Measurements from ENCODE around the gene MAGED2.
"Not testable (repeated sequence)": the region's sequence is repeated elsewhere in the genome, so short reads cannot be mapped to it uniquely, and the experiment has no call there.

MAGED2 gene

DNA sequence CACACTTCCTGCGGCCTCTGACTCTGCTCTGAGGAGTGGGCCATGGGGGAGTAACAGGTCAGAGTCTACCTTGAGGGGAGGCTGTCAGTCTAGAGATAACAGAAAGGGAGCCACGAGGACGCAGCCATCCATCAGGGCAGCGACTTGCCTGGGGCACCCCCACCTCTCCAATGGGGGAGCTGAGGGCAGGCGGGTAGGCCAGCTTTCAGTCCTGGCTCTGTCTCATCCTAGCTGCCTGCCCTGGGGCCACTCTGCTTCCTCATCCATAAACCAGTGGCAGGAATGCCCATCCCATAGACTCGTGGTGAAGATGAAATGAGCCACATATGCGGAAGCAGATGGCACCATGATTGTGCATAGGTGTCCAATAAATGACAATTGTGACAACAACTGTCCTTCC, 13.2 kb downstream of the MAGED2 start:
- DNase-seq: no peak

DNA sequence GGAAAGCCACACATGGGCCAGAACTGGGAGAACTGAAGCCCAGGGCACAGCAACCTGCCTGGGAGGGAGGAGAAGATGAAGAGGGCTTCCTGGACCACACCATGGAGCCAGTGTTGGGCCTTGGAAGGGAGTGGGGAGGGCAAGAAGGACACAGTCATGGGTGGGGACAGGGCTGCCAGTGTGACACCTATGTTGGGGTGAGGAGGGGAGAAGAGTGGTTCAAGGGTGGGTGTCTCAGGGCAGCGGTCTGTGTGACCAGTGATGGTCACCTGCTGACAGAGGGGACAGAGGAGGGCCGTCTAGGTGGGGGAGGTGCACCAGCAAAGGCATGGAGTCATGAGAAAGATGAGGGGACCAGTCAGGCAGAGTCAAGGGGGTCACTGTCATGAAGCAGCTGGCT, 13.8 kb downstream of the MAGED2 start:
- no peak for DNase-seq

DNA sequence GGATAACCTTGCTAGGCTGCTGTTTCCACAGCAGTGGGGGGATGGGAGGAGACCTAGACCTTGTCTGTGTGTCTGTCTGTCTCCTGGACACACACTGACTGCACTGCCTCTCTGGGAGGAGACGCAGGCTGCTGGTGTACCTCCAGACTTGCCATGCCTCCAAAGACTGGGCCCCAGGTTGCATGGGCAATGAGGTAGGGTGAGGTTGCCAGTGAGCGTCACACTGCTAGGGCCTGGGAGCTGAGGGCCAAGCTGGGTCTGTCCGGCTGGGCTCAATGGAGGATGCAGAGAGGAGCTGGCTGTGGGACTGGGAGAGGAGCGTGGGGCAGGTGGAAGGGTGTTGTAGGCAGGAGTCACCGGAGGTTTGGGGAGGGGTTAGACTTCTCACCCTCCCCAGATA, 16.6 kb downstream of the MAGED2 start:
- DNase-seq: no peak

DNA sequence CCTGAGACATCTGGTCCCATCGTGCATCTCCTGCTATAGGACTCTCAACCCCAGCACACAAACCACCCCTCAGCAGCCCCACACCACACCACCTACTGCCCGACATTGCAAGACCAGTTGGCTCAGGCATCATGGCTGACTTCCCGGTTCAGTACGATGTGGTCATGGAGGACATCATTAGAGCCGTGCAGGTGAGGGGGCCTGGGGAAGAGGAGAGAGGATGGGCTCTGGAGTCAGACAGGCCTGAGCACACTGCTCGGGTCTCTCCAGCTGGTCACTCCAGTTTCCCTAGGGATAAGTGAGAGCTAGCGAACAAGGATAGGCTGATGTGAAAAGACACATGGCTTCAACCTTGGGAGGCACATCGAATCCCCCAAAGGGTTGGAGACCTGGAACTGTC, 17.2 kb downstream of the MAGED2 start:
- DNase-seq: no peak

DNA sequence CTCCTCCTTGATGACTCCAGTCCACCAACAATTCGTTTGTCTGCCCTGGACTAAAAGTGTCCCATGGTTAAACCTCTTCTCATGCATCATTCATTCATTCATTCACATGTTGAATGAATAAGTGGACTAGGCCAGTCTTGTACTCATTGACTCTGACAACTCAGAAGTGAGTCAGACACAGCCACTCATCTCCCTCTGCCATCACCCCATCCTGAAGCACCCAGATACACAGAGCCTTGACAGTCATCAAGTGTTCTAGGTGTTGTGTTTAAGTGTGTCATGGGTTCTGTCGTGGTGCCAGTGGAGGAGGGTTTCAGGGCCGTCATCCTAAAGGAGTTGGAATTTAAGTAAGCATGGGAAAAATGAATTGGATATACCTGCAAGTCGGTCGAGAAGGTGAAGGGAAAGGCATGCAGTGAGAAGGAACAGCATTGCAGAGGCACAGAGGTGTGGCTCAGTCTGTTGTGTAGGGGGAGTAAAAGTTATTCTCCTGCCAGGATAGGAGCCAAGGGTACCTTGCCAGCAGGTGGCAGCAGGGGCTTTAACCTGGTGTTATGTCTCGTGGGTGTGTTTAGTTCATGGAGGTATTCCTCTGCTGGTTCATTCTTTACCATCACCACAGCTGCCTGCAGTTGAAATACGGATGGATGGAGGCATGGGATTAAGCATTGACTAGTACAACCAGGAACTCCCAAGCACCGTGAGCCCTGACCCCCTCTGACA, 18.3 kb downstream of the MAGED2 start:
- no peak for DNase-seq

DNA sequence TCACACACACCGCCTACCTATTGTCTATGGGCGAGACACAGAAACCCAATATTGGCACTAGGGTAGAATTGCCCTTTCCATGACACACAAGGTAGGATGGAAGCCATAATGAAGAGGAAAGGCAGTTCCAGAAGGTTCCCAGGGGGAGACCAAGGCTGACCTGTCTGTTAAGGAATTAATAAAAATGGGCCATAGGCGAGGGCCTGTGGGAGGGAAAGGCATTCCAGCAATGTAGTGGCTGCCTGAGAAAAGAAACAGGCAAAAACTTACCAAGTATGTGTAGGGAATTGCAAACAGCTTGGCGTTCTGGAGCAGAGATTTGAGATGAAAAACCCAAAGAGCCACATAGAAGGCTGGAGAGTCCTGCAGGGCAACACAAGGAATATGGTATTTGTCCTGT, 19.1 kb downstream of the MAGED2 start:
- no peak for DNase-seq

DNA sequence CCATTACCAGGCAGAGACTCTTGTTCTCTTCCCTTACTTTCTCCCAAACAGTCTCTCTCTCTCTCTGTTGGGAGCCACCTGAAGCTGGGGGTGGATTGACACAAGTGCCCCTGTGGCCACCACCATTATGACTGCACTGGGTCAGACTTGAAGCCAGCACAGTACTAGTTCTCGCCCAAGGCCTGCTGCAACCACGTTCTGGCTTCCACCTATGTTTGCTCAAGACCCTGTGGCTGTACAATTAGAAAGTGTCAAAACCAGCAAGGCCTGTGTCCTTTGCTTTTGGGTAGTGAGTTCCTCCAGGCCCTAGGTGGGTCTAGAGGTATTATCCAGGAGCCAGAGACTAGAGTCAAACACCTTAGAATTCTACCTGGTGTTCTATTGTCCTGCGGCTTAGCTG, 31.0 kb downstream of the MAGED2 start:
- DNase-seq: no peak

DNA sequence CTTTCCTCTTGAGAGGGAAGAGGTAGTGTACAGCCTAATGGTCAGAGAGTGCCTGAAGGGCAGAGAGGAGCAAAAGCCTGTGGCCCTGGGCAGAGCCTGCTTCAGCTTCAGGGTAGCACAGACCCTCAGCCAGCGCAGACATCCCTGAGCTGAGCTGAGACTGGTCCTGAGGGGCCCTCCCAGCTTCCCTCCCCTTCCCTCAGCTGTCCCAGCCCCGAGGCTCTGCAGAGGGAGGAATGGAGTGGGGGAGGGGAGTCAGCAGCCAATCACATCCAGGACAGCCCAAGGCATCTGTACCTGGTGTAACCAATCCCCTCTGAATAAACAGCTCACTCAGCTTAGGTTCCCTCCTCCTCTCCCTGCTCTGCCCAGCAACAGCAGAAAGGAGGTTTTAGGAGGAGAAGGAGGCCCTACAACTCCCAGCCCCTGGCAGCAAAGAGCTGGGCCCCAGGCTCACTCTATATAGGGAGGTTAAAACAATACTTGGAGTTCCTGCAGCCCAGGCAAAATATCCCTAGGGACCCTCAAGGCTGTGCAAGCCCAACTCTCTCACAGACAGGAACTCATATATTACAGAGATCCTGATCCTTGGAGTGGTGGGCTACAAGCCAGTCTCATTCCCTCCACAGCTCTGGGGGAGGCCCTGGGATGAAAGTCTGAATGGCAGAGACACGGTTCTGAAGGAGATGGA, 33.8 kb downstream of the MAGED2 start:
- not testable (repeated sequence) for DNase-seq

DNA sequence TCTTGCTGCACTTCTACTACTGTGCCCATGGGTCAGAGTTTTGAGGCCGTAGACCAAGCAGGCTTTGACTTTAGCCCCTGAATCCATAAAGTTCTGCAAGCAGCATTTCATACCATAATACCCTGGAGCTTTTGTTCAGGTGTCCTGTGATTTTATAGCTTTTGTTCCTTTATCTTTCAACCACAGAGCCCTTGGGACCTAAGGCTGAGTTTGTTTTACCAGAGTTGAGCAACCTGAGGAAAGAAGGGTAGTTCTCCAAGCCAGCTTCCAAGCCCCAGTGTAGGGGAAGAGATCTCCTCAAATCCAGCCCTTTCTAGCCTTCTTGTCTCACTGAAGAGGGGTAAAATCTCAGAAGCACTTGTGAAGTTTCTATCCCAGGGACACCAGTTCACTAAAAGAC, 35.1 kb downstream of the MAGED2 start:
- DNase-seq: no peak

DNA sequence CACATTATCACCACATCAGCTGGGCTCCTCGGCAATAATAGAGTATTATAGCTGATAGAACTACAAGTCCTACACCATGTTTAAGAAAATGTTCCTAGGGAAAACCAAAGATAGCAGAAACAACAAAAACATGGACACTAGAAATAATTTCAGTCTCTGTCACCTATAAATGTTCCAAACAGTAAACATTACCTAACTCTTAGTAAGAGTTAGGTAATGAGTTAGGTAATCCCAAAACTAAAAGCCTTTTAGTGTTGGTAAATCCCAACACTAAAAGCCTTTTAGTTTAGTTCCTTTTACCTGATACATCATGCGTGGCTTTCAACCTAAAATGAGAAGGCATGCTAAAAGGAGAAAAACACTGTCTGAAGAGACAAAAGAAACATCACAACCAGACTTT, 35.5 kb downstream of the MAGED2 start:
- DNase-seq: no peak

DNA sequence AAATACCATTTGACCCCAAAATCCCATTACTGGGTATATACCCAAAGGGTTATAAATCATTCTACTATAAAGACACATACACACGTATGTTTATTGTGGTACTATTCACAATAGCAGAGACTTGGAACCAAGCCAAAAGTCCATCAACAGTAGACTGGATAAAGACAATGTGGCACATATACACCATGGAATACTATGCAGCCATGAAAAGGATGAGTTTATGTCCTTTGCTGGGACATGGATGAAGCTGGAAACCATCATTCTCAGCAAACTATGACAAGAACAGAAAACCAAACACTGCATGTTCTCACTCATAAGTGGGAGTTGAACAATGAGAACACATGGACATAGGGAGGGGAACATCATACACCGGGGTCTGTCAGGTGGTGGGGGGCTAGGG, 40.2 kb downstream of the MAGED2 start:
- not testable (repeated sequence) for DNase-seq

DNA sequence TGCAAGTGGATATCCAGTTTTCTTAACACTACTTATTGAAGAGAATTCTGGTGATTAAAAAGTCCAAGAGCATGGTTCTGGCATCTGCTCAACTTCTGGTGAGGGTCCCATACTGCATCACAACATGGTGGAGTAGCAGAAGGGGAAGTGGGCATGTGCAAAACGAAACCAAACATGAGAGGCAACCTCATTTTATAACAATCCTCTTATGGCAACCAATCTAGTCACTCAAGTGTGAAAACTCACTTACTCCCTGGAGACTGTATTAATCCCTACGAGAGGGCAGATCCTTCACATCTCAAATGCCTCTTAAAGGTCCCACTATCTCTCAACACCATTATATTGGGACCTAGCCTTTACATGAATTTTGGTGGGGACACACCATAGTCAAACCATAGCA, 57.7 kb downstream of the MAGED2 start:
- DNase-seq: no peak

Data from NCI-H526 (cell line).